T-helper 2 cell treated with Interferon-gamma antibody and Interleukin-4, amounts not matched to agents 5 μg/mL and 100 μg/mL, for 36 hours (primary cell): ENCODE data around the gene PCNX2.

Experiments used
- DNase-seq: peaks from one replicate; pipeline ENCODE4 v3.0.0; 2021; ENCODE audit warnings: low spot score
- H3K27ac Mint-ChIP-seq: one replicate; pipeline ENCODE4 v1.8.0; 2021; ENCODE audit warnings: mild to moderate bottlenecking, mixed read lengths
- H3K27me3 Mint-ChIP-seq: one replicate; pipeline ENCODE4 v1.8.0; 2021; ENCODE audit warnings: low read depth, mixed read lengths
- H3K36me3 Mint-ChIP-seq: one replicate; pipeline ENCODE4 v1.8.0; 2021; ENCODE audit warnings: low read depth, mixed read lengths
- H3K4me1 Mint-ChIP-seq: one replicate; pipeline ENCODE4 v1.8.0; 2021; ENCODE audit warnings: low read depth, mixed read lengths
- H3K4me3 Mint-ChIP-seq: one replicate; pipeline ENCODE4 v1.8.0; 2022; ENCODE audit warnings: mild to moderate bottlenecking, moderate library complexity, mixed read lengths
- H3K9me3 Mint-ChIP-seq: one replicate; pipeline ENCODE4 v1.8.0; 2021; ENCODE audit warnings: mixed read lengths

PCNX2 gene

GRCh38 chr1:233295237-233295974 lies at the start of gene PCNX2:
Gene PCNX2, minus strand, starts transcription at chr1:233295725. Its CDS starts 247 bp downstream, at chr1:233295478.
- Mint-ChIP-seq H3K4me1 (peaks cover 24% of the 10 kb centered on the region), H3K27ac (peak within 1 kb of the TSS; percentile 77), H3K36me3 (peaks cover 2% of the 10 kb centered on the region), H3K9me3 (no peaks in the 10 kb centered on the region), H3K27me3 (no peaks in the 10 kb centered on the region), H3K4me3 (peak within 1 kb of the TSS; percentile 88)
- DNase-seq, result peak; percentile 58

GRCh38 chr1:233343262-233343661 lies 47.7 kb upstream of the PCNX2 start:
- Mint-ChIP-seq H3K9me3 (peaks cover 3% of the 10 kb centered on the region), H3K36me3 (no peaks in the 10 kb centered on the region), H3K4me3 (no peak overlapping the region), H3K27me3 (peaks cover 28% of the 10 kb centered on the region), H3K27ac (no peak overlapping the region), H3K4me1 (peaks cover 6% of the 10 kb centered on the region)
- no peak for DNase-seq

GRCh38 chr1:233342086-233342485 lies 46.6 kb upstream of the PCNX2 start:
- peaks cover 34% of the 10 kb centered on the region for H3K27me3 Mint-ChIP-seq
- no peaks in the 10 kb centered on the region for H3K36me3 Mint-ChIP-seq
- H3K4me1 Mint-ChIP-seq, result peaks cover 6% of the 10 kb centered on the region
- H3K27ac Mint-ChIP-seq, result no peak overlapping the region
- DNase-seq, result no peak
- no peak overlapping the region for H3K4me3 Mint-ChIP-seq
- peaks cover 3% of the 10 kb centered on the region for H3K9me3 Mint-ChIP-seq

- peaks cover 3% of the 10 kb centered on the region for H3K9me3 Mint-ChIP-seq
- no peak overlapping the region for H3K4me3 Mint-ChIP-seq
- no peak for DNase-seq
- no peak overlapping the region for H3K27ac Mint-ChIP-seq
- H3K27me3 Mint-ChIP-seq, result peaks cover 41% of the 10 kb centered on the region
- peaks cover 6% of the 10 kb centered on the region for H3K4me1 Mint-ChIP-seq
- H3K36me3 Mint-ChIP-seq, result no peaks in the 10 kb centered on the region
These were observed 45.5 kb upstream of the PCNX2 start for GRCh38 chr1:233340966-233341516.

- H3K27me3 Mint-ChIP-seq, result peaks cover 41% of the 10 kb centered on the region
- H3K36me3 Mint-ChIP-seq, result no peaks in the 10 kb centered on the region
- H3K27ac Mint-ChIP-seq, result no peak overlapping the region
- peaks cover 6% of the 10 kb centered on the region for H3K4me1 Mint-ChIP-seq
- H3K9me3 Mint-ChIP-seq, result peaks cover 3% of the 10 kb centered on the region
- H3K4me3 Mint-ChIP-seq, result no peak overlapping the region
- DNase-seq, result no peak
These were observed 44.6 kb upstream of the PCNX2 start for GRCh38 chr1:233340031-233340555.

- Mint-ChIP-seq H3K9me3 (no peaks in the 10 kb centered on the region), H3K36me3 (no peaks in the 10 kb centered on the region), H3K27me3 (peaks cover 43% of the 10 kb centered on the region), H3K4me3 (no peak overlapping the region), H3K27ac (no peak overlapping the region), H3K4me1 (no peaks in the 10 kb centered on the region)
- no peak for DNase-seq
These were observed 42.6 kb upstream of the PCNX2 start for GRCh38 chr1:233338102-233338501.

- Mint-ChIP-seq H3K27me3 (peaks cover 40% of the 10 kb centered on the region), H3K27ac (no peak overlapping the region), H3K4me1 (no peaks in the 10 kb centered on the region), H3K36me3 (no peaks in the 10 kb centered on the region), H3K9me3 (no peaks in the 10 kb centered on the region), H3K4me3 (no peak overlapping the region)
- no peak for DNase-seq
These were observed 42.0 kb upstream of the PCNX2 start for GRCh38 chr1:233337505-233337904.

GRCh38 chr1:233336554-233337456 lies 41.3 kb upstream of the PCNX2 start:
- no peak overlapping the region for H3K27ac Mint-ChIP-seq
- H3K9me3 Mint-ChIP-seq, result no peaks in the 10 kb centered on the region
- peaks cover 37% of the 10 kb centered on the region for H3K27me3 Mint-ChIP-seq

GRCh38 chr1:233334092-233334491 lies 38.6 kb upstream of the PCNX2 start:
- Mint-ChIP-seq H3K9me3 (no peaks in the 10 kb centered on the region), H3K27me3 (peaks cover 40% of the 10 kb centered on the region), H3K27ac (no peak overlapping the region), H3K4me1 (peaks cover 1% of the 10 kb centered on the region), H3K4me3 (no peak overlapping the region), H3K36me3 (no peaks in the 10 kb centered on the region)
- DNase-seq, result no peak

More at GRCh38 chr1:233336554-233337456, 41.3 kb upstream of the PCNX2 start:
- no peaks in the 10 kb centered on the region for H3K36me3 Mint-ChIP-seq
- DNase-seq, result no peak
- H3K4me1 Mint-ChIP-seq, result no peaks in the 10 kb centered on the region
- no peak overlapping the region for H3K4me3 Mint-ChIP-seq

- H3K27ac Mint-ChIP-seq, result no peak overlapping the region
- H3K36me3 Mint-ChIP-seq, result no peaks in the 10 kb centered on the region
- H3K27me3 Mint-ChIP-seq, result peaks cover 37% of the 10 kb centered on the region
- H3K9me3 Mint-ChIP-seq, result no peaks in the 10 kb centered on the region
- H3K4me3 Mint-ChIP-seq, result no peak overlapping the region
- DNase-seq, result no peak
- peaks cover 4% of the 10 kb centered on the region for H3K4me1 Mint-ChIP-seq
These were observed 37.6 kb upstream of the PCNX2 start for GRCh38 chr1:233333086-233333485.

GRCh38 chr1:233331676-233332519 lies 36.4 kb upstream of the PCNX2 start:
- DNase-seq, result no peak
- H3K27ac Mint-ChIP-seq, result no peak overlapping the region
- no peaks in the 10 kb centered on the region for H3K9me3 Mint-ChIP-seq
- H3K27me3 Mint-ChIP-seq, result peaks cover 33% of the 10 kb centered on the region
- no peaks in the 10 kb centered on the region for H3K36me3 Mint-ChIP-seq
- peaks cover 5% of the 10 kb centered on the region for H3K4me1 Mint-ChIP-seq
- no peak overlapping the region for H3K4me3 Mint-ChIP-seq

GRCh38 chr1:233328142-233328921 lies 32.8 kb upstream of the PCNX2 start:
- H3K27ac Mint-ChIP-seq, result no peak overlapping the region
- no peaks in the 10 kb centered on the region for H3K9me3 Mint-ChIP-seq
- peaks cover 34% of the 10 kb centered on the region for H3K27me3 Mint-ChIP-seq
- H3K4me1 Mint-ChIP-seq, result peaks cover 7% of the 10 kb centered on the region
- DNase-seq, result peak; percentile 19
- no peaks in the 10 kb centered on the region for H3K36me3 Mint-ChIP-seq
- peak overlapping the region; percentile 69 for H3K4me3 Mint-ChIP-seq
